ENCODE results near the gene PRSS56.
A peak's percentile ranks its signal among the peaks of the same experiment; 100 is the strongest.
"Not testable (repeated sequence)": the region's sequence is repeated elsewhere in the genome, so short reads cannot be mapped to it uniquely, and the experiment has no call there.

Gene PRSS56

GRCh38 chr2:232562515-232563151 lies 42.4 kb downstream of the PRSS56 start:
- Mint-ChIP-seq H3K27ac (peak overlapping the region; percentile 87), H3K9me3 (no peaks in the 10 kb centered on the region), H3K4me1 (ENCODE audit: low read depth) (peaks cover 36% of the 10 kb centered on the region), H3K36me3 (ENCODE audit: low read depth) (peaks cover 93% of the 10 kb centered on the region), H3K27me3 (no peaks in the 10 kb centered on the region), H3K4me3 (no peak overlapping the region)
- intact Hi-C loops (cut with micrococcal nuclease): no loop called here

- Mint-ChIP-seq H3K9me3 (no peaks in the 10 kb centered on the region), H3K36me3 (ENCODE audit: low read depth) (peaks cover 93% of the 10 kb centered on the region)
Measured at GRCh38 chr2:232563580-232563979, 43.4 kb downstream of the PRSS56 start.

GRCh38 chr2:232567721-232568120 lies 47.5 kb downstream of the PRSS56 start:
- Mint-ChIP-seq H3K27me3 (no peaks in the 10 kb centered on the region), H3K27ac (peak overlapping the region; percentile 85), H3K4me3 (no peak overlapping the region), H3K36me3 (ENCODE audit: low read depth) (peaks cover 98% of the 10 kb centered on the region), H3K9me3 (no peaks in the 10 kb centered on the region), H3K4me1 (ENCODE audit: low read depth) (peaks cover 43% of the 10 kb centered on the region)
- intact Hi-C loops (cut with micrococcal nuclease): no loop called here

More at GRCh38 chr2:232563580-232563979, 43.4 kb downstream of the PRSS56 start:
- intact Hi-C loops (cut with micrococcal nuclease): no loop called here
- Mint-ChIP-seq H3K27ac (peak overlapping the region; percentile 87), H3K27me3 (no peaks in the 10 kb centered on the region), H3K4me1 (ENCODE audit: low read depth) (peaks cover 45% of the 10 kb centered on the region), H3K4me3 (no peak overlapping the region)

- Mint-ChIP-seq H3K27me3 (no peaks in the 10 kb centered on the region), H3K4me3 (no peak overlapping the region), H3K9me3 (no peaks in the 10 kb centered on the region), H3K27ac (peak overlapping the region; percentile 85), H3K36me3 (ENCODE audit: low read depth) (peaks cover 100% of the 10 kb centered on the region), H3K4me1 (ENCODE audit: low read depth) (peaks cover 39% of the 10 kb centered on the region)
- intact Hi-C loops (cut with micrococcal nuclease): no loop called here
Measured at GRCh38 chr2:232568161-232568560, 48.0 kb downstream of the PRSS56 start.

GRCh38 chr2:232569541-232569940 lies 49.4 kb downstream of the PRSS56 start:
- no peaks in the 10 kb centered on the region for H3K9me3 Mint-ChIP-seq
- peaks cover 36% of the 10 kb centered on the region for H3K4me1 Mint-ChIP-seq (ENCODE audit: low read depth)
- no peaks in the 10 kb centered on the region for H3K27me3 Mint-ChIP-seq
- peak overlapping the region; percentile 85 for H3K27ac Mint-ChIP-seq
- intact Hi-C loops (cut with micrococcal nuclease): no loop called here
- peaks cover 100% of the 10 kb centered on the region for H3K36me3 Mint-ChIP-seq (ENCODE audit: low read depth)
- H3K4me3 Mint-ChIP-seq: no peak overlapping the region

GRCh38 chr2:232570481-232570880 lies 50.3 kb downstream of the PRSS56 start:
- Mint-ChIP-seq H3K27ac (peak overlapping the region; percentile 5), H3K36me3 (ENCODE audit: low read depth) (peaks cover 100% of the 10 kb centered on the region), H3K4me1 (ENCODE audit: low read depth) (peaks cover 36% of the 10 kb centered on the region)
- H3K4me3 Mint-ChIP-seq; intact Hi-C loops (cut with micrococcal nuclease); H3K9me3 Mint-ChIP-seq; H3K27me3 Mint-ChIP-seq: not testable (repeated sequence)

GRCh38 chr2:232571026-232571474 lies 50.9 kb downstream of the PRSS56 start:
- Mint-ChIP-seq H3K4me1 (ENCODE audit: low read depth) (peaks cover 36% of the 10 kb centered on the region), H3K4me3 (no peak overlapping the region), H3K36me3 (ENCODE audit: low read depth) (peaks cover 100% of the 10 kb centered on the region), H3K27ac (peak overlapping the region; percentile 5), H3K9me3 (no peaks in the 10 kb centered on the region), H3K27me3 (no peaks in the 10 kb centered on the region)
- intact Hi-C loops (cut with micrococcal nuclease): no loop called here

- H3K36me3 Mint-ChIP-seq (ENCODE audit: low read depth): peaks cover 100% of the 10 kb centered on the region
- no peak overlapping the region for H3K27ac Mint-ChIP-seq
- no peak overlapping the region for H3K4me3 Mint-ChIP-seq
Measured at GRCh38 chr2:232573042-232573441, 52.9 kb downstream of the PRSS56 start.

GRCh38 chr2:232573771-232574435 lies 53.7 kb downstream of the PRSS56 start:
- peaks cover 100% of the 10 kb centered on the region for H3K36me3 Mint-ChIP-seq (ENCODE audit: low read depth)
- H3K4me1 Mint-ChIP-seq (ENCODE audit: low read depth): peaks cover 9% of the 10 kb centered on the region
- no peak overlapping the region for H3K27ac Mint-ChIP-seq
- no peaks in the 10 kb centered on the region for H3K9me3 Mint-ChIP-seq
- no peaks in the 10 kb centered on the region for H3K27me3 Mint-ChIP-seq
- no peak overlapping the region for H3K4me3 Mint-ChIP-seq
- intact Hi-C loops (cut with micrococcal nuclease): no loop called here

More at GRCh38 chr2:232573042-232573441, 52.9 kb downstream of the PRSS56 start:
- Mint-ChIP-seq H3K9me3 (no peaks in the 10 kb centered on the region), H3K27me3 (no peaks in the 10 kb centered on the region), H3K4me1 (ENCODE audit: low read depth) (peaks cover 18% of the 10 kb centered on the region)
- intact Hi-C loops (cut with micrococcal nuclease): no loop called here

GRCh38 chr2:232574674-232575403 lies 54.7 kb downstream of the PRSS56 start:
- intact Hi-C loops (cut with micrococcal nuclease): no loop called here
- Mint-ChIP-seq H3K27me3 (no peaks in the 10 kb centered on the region), H3K4me1 (ENCODE audit: low read depth) (peaks cover under 1% of the 10 kb centered on the region), H3K36me3 (ENCODE audit: low read depth) (peaks cover 97% of the 10 kb centered on the region), H3K9me3 (no peaks in the 10 kb centered on the region), H3K27ac (no peak overlapping the region), H3K4me3 (no peak overlapping the region)
